CD4-positive, alpha-beta T cell treated with Interleukin-4 for 1 hour (primary cell): ENCODE measurements around the gene RPGR.

ENCODE experiments used
- DNase-seq, 2 donors: peaks; one replicate each; pipeline ENCODE4 v3.0.0-alpha.2; 2020 to 2022

The RPGR gene

GRCh38 chrX:38318606-38319005, 8.7 kb downstream of the RPGR start:
- no peak for DNase-seq

- no peak for DNase-seq
These were observed 9.1 kb downstream of the RPGR start for GRCh38 chrX:38318196-38318595.

- no peak for DNase-seq
These were observed 12.1 kb downstream of the RPGR start for GRCh38 chrX:38315186-38315585.

GRCh38 chrX:38313190-38313589, 14.1 kb downstream of the RPGR start:
- DNase-seq: no peak

GRCh38 chrX:38312436-38312835, 14.9 kb downstream of the RPGR start:
- no peak for DNase-seq

GRCh38 chrX:38311743-38312142, 15.6 kb downstream of the RPGR start:
- DNase-seq: no peak

GRCh38 chrX:38305971-38306370, 21.3 kb downstream of the RPGR start:
- no peak for DNase-seq

- DNase-seq: no peak
These were observed 23.3 kb downstream of the RPGR start for GRCh38 chrX:38304010-38304409.

GRCh38 chrX:38293741-38294140, 33.6 kb downstream of the RPGR start:
- DNase-seq: no peak

GRCh38 chrX:38287674-38288073, 39.6 kb downstream of the RPGR start:
- peak in 1 of 2 donors; percentile 29 for DNase-seq

- DNase-seq: no peak
These were observed 41.7 kb downstream of the RPGR start for GRCh38 chrX:38285649-38286048.

GRCh38 chrX:38282049-38282448, 45.3 kb downstream of the RPGR start:
- DNase-seq: no peak

- no peak for DNase-seq
These were observed 48.1 kb downstream of the RPGR start for GRCh38 chrX:38279188-38279587.

GRCh38 chrX:38278682-38279081, 48.6 kb downstream of the RPGR start:
- DNase-seq: no peak

- DNase-seq: no peak
These were observed 49.5 kb downstream of the RPGR start for GRCh38 chrX:38277802-38278201.

GRCh38 chrX:38277136-38277535, 50.2 kb downstream of the RPGR start:
- DNase-seq: no peak

GRCh38 chrX:38276089-38276488, 51.2 kb downstream of the RPGR start:
- no peak for DNase-seq

GRCh38 chrX:38275615-38276014, 51.7 kb downstream of the RPGR start:
- DNase-seq: no peak

GRCh38 chrX:38273453-38273852, 53.9 kb downstream of the RPGR start:
- no peak for DNase-seq

- no peak for DNase-seq
These were observed 56.1 kb downstream of the RPGR start for GRCh38 chrX:38271154-38271716.

- DNase-seq: no peak
These were observed 59.3 kb downstream of the RPGR start for GRCh38 chrX:38268011-38268410.

- DNase-seq: no peak
These were observed 64.3 kb downstream of the RPGR start for GRCh38 chrX:38262715-38263620.

GRCh38 chrX:38260231-38260630, 67.1 kb downstream of the RPGR start:
- no peak for DNase-seq

GRCh38 chrX:38256019-38256418, 71.3 kb downstream of the RPGR start:
- DNase-seq: no peak

- no peak for DNase-seq
These were observed 77.3 kb downstream of the RPGR start for GRCh38 chrX:38249965-38250364.
